H54 (cell line): Measurements from ENCODE around the gene PTGIR.

ENCODE experiments used
- DNase-seq: peaks from one replicate; pipeline ENCODE4 v3.0.0; 2011; ENCODE audit warnings: low spot score, mixed read lengths; ENCODE audit not compliant: insufficient read length
- FAIRE-seq: peaks from 3 replicates; lab custom pipeline; 2011; peaks lifted over from hg19 to GRCh38; lab: Jason Lieb, UNC
- POLR2A ChIP-seq: IDR thresholded peaks from 2 replicates; pipeline ENCODE4 v1.6.1; 2011; ENCODE audit warnings: low read depth, mild to moderate bottlenecking, low read length

PTGIR gene

DNA sequence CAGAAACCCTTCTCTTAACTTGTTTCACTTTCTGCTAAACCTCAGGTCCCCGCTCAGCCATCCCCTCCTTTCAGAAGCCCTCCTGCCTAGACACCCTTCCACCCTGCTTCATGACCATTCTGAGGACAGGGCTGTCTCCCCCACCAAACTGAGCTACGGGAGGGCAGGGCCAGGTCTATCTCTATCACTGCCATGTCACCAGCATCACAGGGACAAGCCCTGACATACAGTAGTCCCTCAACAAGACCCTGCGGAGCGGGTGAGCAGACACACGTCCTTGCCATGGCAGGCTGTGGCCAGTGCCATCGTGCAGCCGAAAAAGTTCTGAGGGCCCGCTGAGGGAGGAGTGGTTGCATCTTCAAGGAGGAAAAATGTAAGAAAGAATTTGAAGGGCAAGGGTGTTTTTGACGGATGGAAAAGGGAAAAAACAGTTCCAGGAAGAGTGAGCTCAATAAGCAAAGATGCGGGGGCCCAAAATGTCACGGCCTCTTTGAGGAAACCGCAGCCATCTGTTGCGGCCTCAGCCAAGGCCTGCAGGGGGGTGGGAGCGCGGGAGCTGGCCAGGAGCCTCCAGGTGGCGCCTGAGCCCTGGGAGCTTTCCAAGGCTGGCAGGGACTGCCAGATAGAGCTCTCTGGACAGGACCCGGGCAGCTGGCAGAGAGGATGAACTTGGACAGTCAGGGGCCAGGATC lies 8.1 kb downstream of the PTGIR start:
- FAIRE-seq (no peak), DNase-seq (no peak)
- TF ChIP-seq POLR2A: no peak

DNA sequence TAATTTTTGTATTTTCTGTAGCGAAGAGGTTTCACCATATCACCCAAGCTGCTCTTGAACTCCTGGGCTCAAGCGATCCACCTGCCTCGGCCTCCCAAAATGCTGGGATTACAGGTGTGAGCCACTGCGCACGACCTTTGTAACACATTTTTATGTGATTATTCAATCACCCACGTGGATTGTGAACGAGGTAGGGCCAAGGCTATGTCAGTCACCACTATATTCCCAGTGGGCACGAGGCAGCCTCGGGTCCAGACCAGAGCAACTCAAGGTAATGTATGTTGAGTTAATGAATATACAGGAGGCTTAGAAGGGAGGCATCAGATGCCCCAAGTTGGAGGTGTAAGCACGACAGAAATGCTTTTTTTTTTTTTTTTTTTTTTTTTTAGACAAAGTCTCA lies 8.9 kb downstream of the PTGIR start:
- DNase-seq: no peak
- FAIRE-seq: no peak
- no peak for TF ChIP-seq POLR2A

DNA sequence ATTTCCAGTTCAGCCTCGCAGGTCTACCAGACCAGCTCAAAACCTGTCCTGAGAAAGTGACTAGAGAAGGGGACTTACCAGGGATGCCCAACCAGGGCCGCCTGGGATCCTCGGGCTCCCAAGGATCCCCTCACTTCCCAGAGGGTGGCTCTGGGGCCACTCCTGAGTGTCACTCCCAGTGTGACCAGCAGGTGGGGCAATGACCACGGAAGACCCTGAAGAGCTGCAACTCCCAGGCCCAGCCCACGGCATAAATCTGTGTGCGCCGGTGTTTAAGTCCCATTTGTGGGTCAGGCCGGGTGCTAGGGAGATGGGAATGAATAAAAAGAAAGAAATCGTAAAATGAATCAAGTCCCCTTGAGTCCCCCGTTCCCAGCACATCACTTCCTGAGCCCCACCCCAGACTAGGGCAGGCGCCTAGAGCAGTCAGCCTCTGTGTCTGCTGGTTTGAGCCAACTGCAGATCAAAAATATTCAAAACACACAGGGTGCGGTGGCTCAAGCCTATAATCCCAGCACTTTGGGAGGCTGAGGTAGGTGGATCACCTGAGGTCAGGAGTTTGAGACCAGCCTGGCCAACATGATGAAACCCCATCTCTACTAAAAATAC lies 10.7 kb downstream of the PTGIR start:
- TF ChIP-seq POLR2A: no peak

DNA sequence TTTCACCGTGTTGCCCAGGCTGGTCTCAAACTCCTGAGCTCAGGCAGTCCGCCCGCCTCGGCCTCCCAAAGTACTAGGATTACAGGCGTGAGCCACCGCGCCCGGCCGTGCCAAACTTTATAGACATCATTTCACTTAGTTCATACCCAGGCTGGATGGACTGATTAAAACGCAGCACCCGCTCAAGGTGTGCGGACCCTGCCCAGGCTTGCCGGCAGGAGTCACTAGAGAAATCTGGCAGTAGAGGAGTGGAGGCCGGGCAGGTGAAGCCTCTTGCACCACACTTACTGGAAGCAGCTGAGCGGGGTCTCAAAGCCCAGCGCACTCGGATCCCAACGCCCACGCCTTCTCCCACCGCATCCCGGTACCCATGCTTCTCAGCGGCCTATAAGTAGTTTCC lies 11.4 kb downstream of the PTGIR start:
- TF ChIP-seq POLR2A: no peak
- FAIRE-seq (no peak), DNase-seq (no peak)

More for the DNA sequence above, 10.7 kb downstream of the PTGIR start:
- FAIRE-seq (no peak), DNase-seq (peak; percentile 76)

DNA sequence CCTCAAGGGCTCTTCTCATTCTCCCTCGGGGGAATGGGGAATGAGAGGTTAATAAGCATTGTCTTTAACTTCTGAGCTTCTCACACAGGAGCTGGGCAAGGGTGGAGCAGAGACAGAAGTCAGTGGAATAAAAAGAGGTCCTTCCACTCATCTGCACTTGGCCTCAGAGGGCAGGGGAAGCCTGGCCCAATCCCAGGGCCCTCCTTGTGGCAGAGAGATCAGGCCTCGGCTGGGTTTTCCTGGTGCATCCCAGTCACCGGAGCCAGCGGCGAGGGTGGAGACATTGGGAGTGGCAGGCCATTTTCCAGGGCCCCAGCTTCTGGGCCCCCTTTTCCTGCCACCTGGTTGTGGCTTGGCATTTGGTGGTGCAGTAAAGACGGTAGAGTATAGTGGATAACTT lies 13.1 kb downstream of the PTGIR start:
- DNase-seq (no peak), FAIRE-seq (no peak)
- no peak for TF ChIP-seq POLR2A

DNA sequence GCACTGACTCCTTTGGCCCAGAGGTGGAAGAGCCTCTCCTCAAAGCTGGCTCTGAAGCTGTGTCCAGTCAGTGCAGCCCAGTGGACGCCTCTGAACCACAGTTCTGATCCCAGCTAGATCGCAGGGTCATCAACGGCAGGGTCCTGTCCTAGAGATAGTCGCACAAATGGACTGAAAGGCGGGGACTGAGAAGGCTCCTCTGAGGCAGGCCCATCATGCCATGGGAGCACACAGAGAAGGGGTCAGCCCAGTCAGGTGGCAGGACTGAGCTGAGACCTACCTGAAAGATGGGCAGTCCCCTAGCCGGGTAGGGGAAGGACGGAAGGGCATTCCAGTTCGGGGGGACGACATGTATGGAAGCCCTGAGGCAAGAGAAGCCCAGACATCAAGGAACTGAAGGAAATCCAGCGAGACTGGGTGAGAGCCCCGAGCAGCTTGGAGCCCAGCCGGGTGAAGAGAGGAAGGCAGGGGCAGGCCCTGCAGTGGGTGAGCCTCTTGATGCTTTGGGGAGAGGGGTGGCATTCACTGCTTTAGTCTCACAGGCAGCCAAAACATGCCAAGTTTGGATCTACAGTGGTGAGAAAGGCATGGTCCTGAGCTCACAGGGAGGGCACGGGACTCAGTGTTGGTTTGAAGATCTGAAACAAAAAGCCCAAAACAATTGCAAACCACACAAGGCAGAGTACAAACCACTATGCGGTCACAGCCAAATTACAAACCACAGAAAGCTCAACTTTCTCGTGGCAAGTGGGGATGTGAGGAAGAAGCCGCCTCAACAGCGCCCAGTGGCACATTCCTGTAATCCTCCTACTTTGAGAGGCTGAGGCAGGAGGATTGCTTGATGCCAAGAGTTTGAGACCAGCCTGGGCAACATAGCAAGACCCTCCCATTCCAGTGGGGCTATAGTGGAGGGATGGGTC lies 13.8 kb downstream of the PTGIR start:
- FAIRE-seq: no peak

DNA sequence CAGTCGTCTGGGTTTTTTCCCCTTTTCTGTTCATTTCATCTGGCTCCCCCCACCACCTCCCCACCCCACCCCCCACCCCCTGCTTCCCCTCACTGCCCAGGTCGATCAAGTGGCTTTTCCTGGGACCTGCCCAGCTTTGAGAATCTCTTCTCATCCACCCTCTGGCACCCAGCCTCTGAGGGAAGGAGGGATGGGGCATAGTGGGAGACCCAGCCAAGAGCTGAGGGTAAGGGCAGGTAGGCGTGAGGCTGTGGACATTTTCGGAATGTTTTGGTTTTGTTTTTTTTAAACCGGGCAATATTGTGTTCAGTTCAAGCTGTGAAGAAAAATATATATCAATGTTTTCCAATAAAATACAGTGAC lies 14.5 kb downstream of the PTGIR start:
- TF ChIP-seq POLR2A: no peak
- DNase-seq (no peak), FAIRE-seq (no peak)

More for the DNA sequence above, 13.8 kb downstream of the PTGIR start:
- DNase-seq: no peak
- no peak for TF ChIP-seq POLR2A

DNA sequence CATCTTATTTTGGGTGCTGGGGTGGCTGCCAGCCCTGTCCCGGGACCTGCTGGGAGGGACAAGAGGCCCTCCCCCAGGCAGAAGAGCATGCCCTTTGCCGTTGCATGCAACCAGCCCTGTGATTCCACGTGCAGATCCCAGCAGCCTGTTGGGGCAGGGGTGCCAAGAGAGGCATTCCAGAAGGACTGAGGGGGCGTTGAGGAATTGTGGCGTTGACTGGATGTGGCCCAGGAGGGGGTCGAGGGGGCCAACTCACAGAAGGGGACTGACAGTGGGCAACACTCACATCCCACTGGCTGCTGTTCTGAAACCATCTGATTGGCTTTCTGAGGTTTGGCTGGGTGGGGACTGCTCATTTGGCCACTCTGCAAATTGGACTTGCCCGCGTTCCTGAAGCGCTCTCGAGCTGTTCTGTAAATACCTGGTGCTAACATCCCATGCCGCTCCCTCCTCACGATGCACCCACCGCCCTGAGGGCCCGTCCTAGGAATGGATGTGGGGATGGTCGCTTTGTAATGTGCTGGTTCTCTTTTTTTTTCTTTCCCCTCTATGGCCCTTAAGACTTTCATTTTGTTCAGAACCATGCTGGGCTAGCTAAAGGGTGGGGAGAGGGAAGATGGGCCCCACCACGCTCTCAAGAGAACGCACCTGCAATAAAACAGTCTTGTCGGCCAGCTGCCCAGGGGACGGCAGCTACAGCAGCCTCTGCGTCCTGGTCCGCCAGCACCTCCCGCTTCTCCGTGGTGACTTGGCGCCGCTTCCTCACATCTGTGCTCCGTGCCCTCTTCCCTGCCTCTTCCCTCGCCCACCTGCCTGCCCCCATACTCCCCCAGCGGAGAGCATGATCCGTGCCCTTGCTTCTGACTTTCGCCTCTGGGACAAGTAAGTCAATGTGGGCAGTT lies 15.1 kb downstream of the PTGIR start:
- DNase-seq (no peak), FAIRE-seq (no peak)
- no peak for TF ChIP-seq POLR2A

DNA sequence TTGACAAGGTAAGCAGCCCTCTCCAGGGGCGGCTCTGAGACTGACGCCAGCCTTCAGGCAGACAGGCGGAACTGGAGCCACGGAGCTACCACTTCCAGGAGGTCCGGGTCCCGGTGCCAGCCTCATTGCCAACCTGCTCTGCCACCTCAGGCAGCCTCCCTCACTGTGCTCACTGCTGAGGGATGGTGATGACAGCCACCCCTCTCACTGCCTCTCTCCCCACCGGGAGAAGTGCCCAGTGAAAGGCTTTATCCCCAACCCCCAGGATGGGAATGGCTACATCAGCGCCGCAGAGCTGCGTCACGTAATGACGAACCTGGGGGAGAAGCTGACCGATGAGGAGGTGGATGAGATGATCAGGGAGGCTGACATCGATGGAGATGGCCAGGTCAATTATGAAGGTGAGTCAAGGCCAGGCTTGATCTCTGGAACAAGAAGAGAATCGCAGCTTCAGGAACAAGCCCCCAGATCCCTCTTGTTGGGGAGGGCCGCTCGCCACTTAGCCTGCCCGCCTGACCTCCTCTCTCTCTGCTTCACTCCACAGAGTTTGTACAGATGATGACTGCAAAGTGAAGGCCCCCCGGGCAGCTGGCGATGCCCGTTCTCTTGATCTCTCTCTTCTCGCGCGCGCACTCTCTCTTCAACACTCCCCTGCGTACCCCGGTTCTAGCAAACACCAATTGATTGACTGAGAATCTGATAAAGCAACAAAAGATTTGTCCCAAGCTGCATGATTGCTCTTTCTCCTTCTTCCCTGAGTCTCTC lies 16.1 kb downstream of the PTGIR start:
- DNase-seq: no peak
- no peak for TF ChIP-seq POLR2A
- no peak for FAIRE-seq

DNA sequence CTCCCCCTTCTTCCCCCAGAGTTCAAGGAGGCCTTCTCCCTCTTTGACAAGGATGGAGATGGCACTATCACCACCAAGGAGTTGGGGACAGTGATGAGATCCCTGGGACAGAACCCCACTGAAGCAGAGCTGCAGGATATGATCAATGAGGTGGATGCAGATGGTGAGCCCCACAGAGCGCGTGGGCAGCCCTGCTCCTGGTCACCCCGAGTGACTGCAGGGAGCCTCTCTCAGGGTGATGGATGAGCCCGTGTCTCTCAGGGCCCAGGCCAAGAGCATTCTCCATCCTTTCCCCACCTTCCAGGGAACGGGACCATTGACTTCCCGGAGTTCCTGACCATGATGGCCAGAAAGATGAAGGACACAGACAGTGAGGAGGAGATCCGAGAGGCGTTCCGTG lies 16.7 kb downstream of the PTGIR start:
- TF ChIP-seq POLR2A: no peak
- no peak for FAIRE-seq
- DNase-seq: no peak

DNA sequence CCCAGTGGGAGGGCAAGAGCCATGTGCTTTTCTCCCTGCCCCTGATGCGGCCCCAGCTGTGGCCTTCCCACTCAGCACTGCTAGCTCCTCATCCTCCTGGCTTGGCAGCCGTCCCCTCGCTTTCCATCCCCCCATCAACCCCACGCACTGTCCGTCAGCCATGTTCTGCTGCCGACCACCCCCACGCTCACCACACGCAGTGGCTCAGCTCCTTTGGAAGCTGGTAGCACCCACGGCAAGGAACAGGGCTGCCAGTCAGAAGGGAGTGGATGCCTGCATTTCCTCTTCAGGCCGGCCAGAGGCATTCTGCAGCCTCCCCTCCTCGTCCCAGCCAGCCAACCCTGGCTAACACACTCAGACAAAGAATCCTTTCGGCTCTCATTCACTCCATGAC lies 17.4 kb downstream of the PTGIR start:
- DNase-seq: no peak
- no peak for TF ChIP-seq POLR2A
- no peak for FAIRE-seq

DNA sequence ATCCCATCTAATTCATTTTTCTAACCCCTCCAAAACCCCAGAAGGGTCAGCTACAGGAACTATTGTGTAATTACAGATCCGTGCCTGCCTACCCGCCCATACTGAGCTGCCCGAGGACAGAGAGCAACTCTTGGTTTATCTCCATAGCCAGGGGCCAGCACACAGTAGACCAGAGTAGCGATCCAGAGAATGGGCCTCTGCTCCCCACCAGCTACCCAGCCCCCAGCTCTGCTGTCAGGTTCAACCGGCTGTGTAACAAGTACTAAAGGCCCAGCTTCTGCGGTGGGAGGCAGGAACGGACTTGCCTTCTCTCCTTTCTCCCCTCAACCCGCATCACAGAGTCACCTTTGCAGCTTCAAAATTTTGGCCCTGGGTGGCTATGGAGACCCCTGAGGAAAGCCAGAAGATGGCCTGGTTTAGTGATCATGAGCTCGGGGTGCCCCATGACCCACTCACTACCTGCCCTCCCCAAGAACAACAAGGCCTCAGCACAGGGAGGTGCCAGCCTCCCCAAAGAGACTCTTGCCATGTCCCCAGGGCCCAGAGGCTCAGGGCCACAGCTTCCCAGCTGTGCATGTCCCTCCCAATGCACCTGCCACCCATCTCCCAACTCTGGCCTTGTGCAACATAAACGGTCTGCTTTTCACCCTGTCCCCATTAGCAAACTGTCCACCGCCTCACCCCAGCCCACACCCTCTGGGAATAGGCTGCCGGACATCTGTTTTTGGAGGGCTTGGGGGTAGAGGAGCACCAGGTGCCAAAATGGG lies 18.0 kb downstream of the PTGIR start:
- no peak for DNase-seq
- FAIRE-seq: no peak
- no peak for TF ChIP-seq POLR2A

DNA sequence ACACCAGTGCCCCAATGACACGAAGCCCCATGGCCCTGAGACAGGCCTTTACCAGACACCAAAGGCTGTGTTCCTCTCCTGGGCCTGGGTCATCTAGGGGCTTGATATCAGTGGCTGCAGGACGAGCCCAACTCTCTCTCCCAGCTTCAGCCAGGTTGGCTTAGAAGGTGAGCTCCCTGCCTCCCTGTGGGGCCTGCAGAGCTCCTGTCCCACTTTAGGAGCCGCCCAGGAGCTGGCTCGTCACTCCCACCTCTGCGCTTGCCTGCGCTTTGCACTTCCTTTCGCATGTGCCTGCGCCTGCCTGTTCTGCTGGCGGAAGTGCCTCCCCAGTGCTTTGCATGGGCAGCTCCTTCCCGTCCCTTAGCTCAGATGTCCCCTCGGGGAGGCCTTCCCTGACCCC lies 18.9 kb downstream of the PTGIR start:
- FAIRE-seq: no peak
- DNase-seq: no peak
- TF ChIP-seq POLR2A: no peak
